ENCODE results near the gene SMARCB1.
A peak's percentile ranks its signal among the peaks of the same experiment; 100 is the strongest.

Gene SMARCB1

GRCh38 chr22:23780146-23780748, 6.5 kb upstream of the SMARCB1 start:
- no peak for DNase-seq (ENCODE audit: low spot score)

- DNase-seq (ENCODE audit: low spot score): no peak
These were observed 5.7 kb upstream of the SMARCB1 start for GRCh38 chr22:23781065-23781464.

- no peak for DNase-seq (ENCODE audit: low spot score)
These were observed 5.1 kb upstream of the SMARCB1 start for GRCh38 chr22:23781511-23782183.

GRCh38 chr22:23782252-23782651, 4.5 kb upstream of the SMARCB1 start:
- DNase-seq (ENCODE audit: low spot score): no peak

GRCh38 chr22:23782703-23783102, 4.1 kb upstream of the SMARCB1 start:
- no peak for DNase-seq (ENCODE audit: low spot score)

GRCh38 chr22:23783265-23784150, 3.3 kb upstream of the SMARCB1 start:
- DNase-seq (ENCODE audit: low spot score): no peak

- DNase-seq (ENCODE audit: low spot score): no peak
These were observed 2.5 kb upstream of the SMARCB1 start for GRCh38 chr22:23784215-23784732.

GRCh38 chr22:23786261-23786710, 480 bp upstream of the SMARCB1 start:
- no peak for DNase-seq (ENCODE audit: low spot score)

- DNase-seq (ENCODE audit: low spot score): no peak
These were observed 782 bp downstream of the SMARCB1 start for GRCh38 chr22:23787600-23787896.

- DNase-seq (ENCODE audit: low spot score): no peak
These were observed 1.1 kb downstream of the SMARCB1 start for GRCh38 chr22:23787910-23788309.

GRCh38 chr22:23789121-23789520, 2.4 kb downstream of the SMARCB1 start:
- DNase-seq (ENCODE audit: low spot score): no peak

- no peak for DNase-seq (ENCODE audit: low spot score)
These were observed 2.9 kb downstream of the SMARCB1 start for GRCh38 chr22:23789638-23790037.

GRCh38 chr22:23790819-23791737, 4.3 kb downstream of the SMARCB1 start:
- no peak for DNase-seq (ENCODE audit: low spot score)

GRCh38 chr22:23791738-23792645, 5.2 kb downstream of the SMARCB1 start:
- no peak for DNase-seq (ENCODE audit: low spot score)

- no peak for DNase-seq (ENCODE audit: low spot score)
These were observed 6.6 kb downstream of the SMARCB1 start for GRCh38 chr22:23793326-23793725.

GRCh38 chr22:23796461-23796860, 9.7 kb downstream of the SMARCB1 start:
- DNase-seq (ENCODE audit: low spot score): no peak

- DNase-seq (ENCODE audit: low spot score): peak; percentile 90
These were observed 13.8 kb downstream of the SMARCB1 start for GRCh38 chr22:23800297-23801237.

GRCh38 chr22:23801238-23801821, 14.6 kb downstream of the SMARCB1 start:
- peak; percentile 63 for DNase-seq (ENCODE audit: low spot score)

- DNase-seq (ENCODE audit: low spot score): no peak
These were observed 15.2 kb downstream of the SMARCB1 start for GRCh38 chr22:23801886-23802377.
